Activated CD4-positive, alpha-beta T cell treated with anti-CD3 and anti-CD28 coated beads, Interleukin-2, amount 10 ng/mL, durations not matched to agents 24 days and 14 days (primary cell): ENCODE data around the gene DLG2. TPM values are rescaled to one million over a fixed set of nuclear protein-coding genes. Genes with fewer than 3 reads are reported as not detected.

Experiments used
- DNase-seq: peaks from one replicate; pipeline ENCODE4 v3.0.0; 2022
- H3K27ac Mint-ChIP-seq: one replicate; pipeline ENCODE4 v1.8.0; 2022; ENCODE audit warnings: mild to moderate bottlenecking, mixed read lengths
- H3K27me3 Mint-ChIP-seq: one replicate; pipeline ENCODE4 v1.8.0; 2022; ENCODE audit warnings: mixed read lengths
- H3K36me3 Mint-ChIP-seq: one replicate; pipeline ENCODE4 v1.8.0; 2022; ENCODE audit warnings: low read depth, mild to moderate bottlenecking, mixed read lengths
- H3K4me1 Mint-ChIP-seq: one replicate; pipeline ENCODE4 v1.8.0; 2021; ENCODE audit warnings: mixed read lengths
- H3K4me3 Mint-ChIP-seq: one replicate; pipeline ENCODE4 v1.8.0; 2022; ENCODE audit warnings: mild to moderate bottlenecking, moderate library complexity, mixed read lengths
- H3K9me3 Mint-ChIP-seq: one replicate; pipeline ENCODE4 v1.8.0; 2021; ENCODE audit warnings: mixed read lengths
- intact Hi-C: fragments of 100-400 bp; cut with micrococcal nuclease; formaldehyde crosslinking; loops from one replicate; pipeline ENCODE4 v1.15.1; 2023
- total RNA-seq: library from RNA; stranded (reverse); gene quantifications from 2 replicates; pipeline ENCODE4 v1.2.3, GENCODE V29; 2022

Gene DLG2
- total RNA-seq, 1 donor from 2014 or later: 1.0 TPM

DNA sequence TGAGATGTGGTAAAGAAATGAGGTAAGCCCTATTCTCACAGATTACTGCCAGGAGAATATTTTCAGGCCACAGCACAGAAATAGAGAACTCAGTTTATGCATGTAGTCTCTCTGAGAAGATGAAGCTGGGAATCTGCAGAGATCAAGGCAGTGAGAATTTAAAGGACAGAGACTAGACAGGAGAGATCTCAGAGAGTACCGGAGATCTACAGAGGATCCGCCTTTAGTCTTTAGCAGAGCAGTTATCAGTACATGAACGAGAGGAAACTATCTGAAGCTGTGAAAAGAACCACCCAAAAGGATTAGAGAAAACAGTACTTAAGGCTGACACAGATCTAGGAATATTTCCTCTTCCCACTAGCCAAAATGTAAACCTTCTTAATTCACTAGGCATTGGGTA lies 101.5 kb downstream of the DLG2 start:
- Mint-ChIP-seq H3K36me3 (no peaks in the 10 kb centered on the region), H3K27ac (no peak overlapping the region), H3K4me3 (no peak overlapping the region), H3K27me3 (no peaks in the 10 kb centered on the region), H3K9me3 (peaks cover 11% of the 10 kb centered on the region), H3K4me1 (no peaks in the 10 kb centered on the region)
- DNase-seq: no peak
- intact Hi-C loops: no loop called here

DNA sequence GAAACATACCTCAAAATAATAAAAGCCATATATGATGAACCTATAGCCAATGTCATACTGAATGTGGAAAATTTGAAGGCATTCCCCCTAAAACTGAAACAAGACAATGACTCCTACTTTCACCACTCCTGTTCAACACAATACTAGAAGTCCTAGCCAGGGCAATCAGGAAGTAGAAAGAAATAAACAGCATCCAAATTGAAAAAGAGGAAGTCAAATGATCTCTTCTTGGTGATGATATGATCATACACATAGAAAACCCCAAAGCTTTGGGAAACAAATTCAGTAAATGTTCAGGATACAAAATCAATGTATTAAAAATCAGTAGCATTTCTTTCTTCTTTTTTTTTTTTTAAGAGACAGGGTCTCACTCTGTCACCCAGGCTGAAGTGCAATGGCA lies 109.9 kb downstream of the DLG2 start:
- H3K27me3 Mint-ChIP-seq: no peaks in the 10 kb centered on the region
- no peaks in the 10 kb centered on the region for H3K36me3 Mint-ChIP-seq
- no peak overlapping the region for H3K27ac Mint-ChIP-seq
- intact Hi-C loops: no loop called here
- no peaks in the 10 kb centered on the region for H3K4me1 Mint-ChIP-seq
- H3K9me3 Mint-ChIP-seq: peaks cover 5% of the 10 kb centered on the region
- DNase-seq: no peak
- H3K4me3 Mint-ChIP-seq: no peak overlapping the region

GRCh38 chr11:85495918-85496317 lies 131.2 kb downstream of the DLG2 start:
- Mint-ChIP-seq H3K27me3 (no peaks in the 10 kb centered on the region), H3K9me3 (peaks cover 24% of the 10 kb centered on the region), H3K27ac (no peak overlapping the region), H3K4me3 (no peak overlapping the region), H3K36me3 (no peaks in the 10 kb centered on the region), H3K4me1 (no peaks in the 10 kb centered on the region)
- no peak for DNase-seq
- intact Hi-C loops: no loop called here

GRCh38 chr11:85494396-85494795 lies 132.7 kb downstream of the DLG2 start:
- intact Hi-C loops: no loop called here
- H3K4me1 Mint-ChIP-seq: no peaks in the 10 kb centered on the region
- H3K27me3 Mint-ChIP-seq: no peaks in the 10 kb centered on the region
- no peaks in the 10 kb centered on the region for H3K36me3 Mint-ChIP-seq
- peaks cover 13% of the 10 kb centered on the region for H3K9me3 Mint-ChIP-seq
- DNase-seq: no peak
- no peak overlapping the region for H3K27ac Mint-ChIP-seq
- H3K4me3 Mint-ChIP-seq: no peak overlapping the region

DNA sequence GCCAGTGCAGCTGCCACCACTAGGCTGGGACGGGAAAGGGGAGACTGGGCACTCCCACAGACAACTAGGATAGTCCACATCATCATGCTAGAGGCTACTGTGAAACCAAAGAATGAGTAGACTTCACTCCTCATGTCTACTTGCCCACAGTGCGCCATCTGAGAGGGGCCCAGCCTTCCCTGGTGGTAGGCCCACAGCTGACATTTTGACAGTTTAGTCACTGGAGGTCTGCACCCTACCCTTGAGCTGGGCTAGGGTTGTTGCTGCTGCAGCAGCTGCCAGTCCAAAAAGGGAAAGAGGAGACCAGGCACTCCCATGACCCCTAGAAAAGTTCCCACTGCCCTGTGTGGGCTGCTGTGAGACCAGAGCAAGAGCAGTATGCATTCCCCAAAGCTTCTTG lies 141.2 kb downstream of the DLG2 start:
- Mint-ChIP-seq H3K9me3 (peaks cover 15% of the 10 kb centered on the region), H3K36me3 (no peaks in the 10 kb centered on the region), H3K27ac (no peak overlapping the region), H3K27me3 (no peaks in the 10 kb centered on the region), H3K4me3 (no peak overlapping the region), H3K4me1 (no peaks in the 10 kb centered on the region)
- intact Hi-C loops: no loop called here
- no peak for DNase-seq

GRCh38 chr11:85483861-85484260 lies 143.3 kb downstream of the DLG2 start:
- Mint-ChIP-seq H3K4me1 (no peaks in the 10 kb centered on the region), H3K36me3 (no peaks in the 10 kb centered on the region), H3K4me3 (no peak overlapping the region), H3K27me3 (no peaks in the 10 kb centered on the region), H3K9me3 (peaks cover 15% of the 10 kb centered on the region), H3K27ac (no peak overlapping the region)
- DNase-seq: no peak
- intact Hi-C loops: no loop called here

DNA sequence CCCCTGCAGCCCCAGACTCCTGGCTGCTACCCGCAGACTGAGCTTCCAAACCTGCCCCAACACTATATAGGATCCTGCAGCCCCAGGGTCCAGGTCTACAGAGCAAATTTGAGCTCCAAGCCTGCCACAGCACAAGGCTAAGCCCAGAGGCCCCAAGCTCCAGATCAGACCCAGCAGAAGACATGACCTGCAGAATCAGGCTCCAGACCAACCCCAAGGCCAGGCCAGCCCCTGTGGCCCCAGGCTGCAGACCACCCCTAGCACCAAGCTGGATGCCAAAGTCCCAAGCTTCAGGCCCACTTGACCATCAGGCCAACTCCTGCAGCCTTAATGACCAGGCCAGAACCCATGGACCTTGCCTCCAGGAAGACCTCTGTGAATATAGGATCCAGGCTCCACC lies 145.3 kb downstream of the DLG2 start:
- no peaks in the 10 kb centered on the region for H3K27me3 Mint-ChIP-seq
- intact Hi-C loops: no loop called here

DNA sequence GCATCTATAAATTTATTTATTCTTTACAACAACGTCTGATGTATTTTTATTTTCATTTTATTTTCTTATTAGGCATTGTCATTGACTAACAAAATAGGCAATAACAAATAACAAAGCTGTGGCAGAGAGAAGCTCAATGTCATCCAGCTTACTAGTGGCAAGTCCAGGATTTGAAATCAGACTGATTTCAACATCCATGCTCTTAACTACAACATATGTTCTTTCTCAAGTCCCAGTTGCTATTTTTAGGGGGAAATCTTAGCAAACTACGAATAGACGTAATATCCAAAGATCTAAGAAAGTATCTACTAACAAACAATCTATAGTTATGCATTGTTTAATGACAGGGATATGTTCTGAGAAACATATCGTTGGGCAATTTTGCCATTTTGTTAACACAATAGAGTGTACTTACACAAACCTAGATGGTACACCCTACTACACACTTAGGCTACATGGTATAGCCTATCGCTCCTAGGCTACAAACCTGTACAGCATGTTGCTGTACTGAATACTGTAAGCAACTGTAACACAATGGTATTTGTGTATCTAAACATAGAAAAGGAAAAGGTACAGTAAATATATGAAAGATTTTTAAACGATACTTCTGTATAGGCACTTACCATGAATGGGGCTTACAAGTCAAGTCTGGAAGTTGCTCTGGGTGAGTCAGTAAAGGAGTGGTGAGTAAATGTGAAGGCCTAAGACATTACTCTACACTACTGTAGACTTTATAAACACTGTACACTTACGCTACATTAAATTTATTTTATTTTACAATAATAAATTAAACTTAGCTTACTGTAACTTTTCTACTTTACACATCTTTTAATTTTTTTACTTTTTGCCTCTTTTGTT lies 151.3 kb downstream of the DLG2 start:
- Mint-ChIP-seq H3K4me3 (no peak overlapping the region), H3K4me1 (no peaks in the 10 kb centered on the region), H3K27me3 (no peaks in the 10 kb centered on the region), H3K36me3 (no peaks in the 10 kb centered on the region), H3K9me3 (no peaks in the 10 kb centered on the region), H3K27ac (no peak overlapping the region)
- intact Hi-C loops: no loop called here
- no peak for DNase-seq

More for the DNA sequence above, 145.3 kb downstream of the DLG2 start:
- H3K4me3 Mint-ChIP-seq: no peak overlapping the region
- no peak overlapping the region for H3K27ac Mint-ChIP-seq
- H3K4me1 Mint-ChIP-seq: no peaks in the 10 kb centered on the region
- no peaks in the 10 kb centered on the region for H3K36me3 Mint-ChIP-seq
- H3K9me3 Mint-ChIP-seq: peaks cover 12% of the 10 kb centered on the region
- DNase-seq: no peak

- Mint-ChIP-seq H3K4me3 (no peak overlapping the region), H3K4me1 (no peaks in the 10 kb centered on the region), H3K27me3 (no peaks in the 10 kb centered on the region), H3K36me3 (no peaks in the 10 kb centered on the region), H3K27ac (no peak overlapping the region), H3K9me3 (peaks cover 20% of the 10 kb centered on the region)
- intact Hi-C loops: no loop called here
- no peak for DNase-seq
These were observed 154.2 kb downstream of the DLG2 start for GRCh38 chr11:85472953-85473352.

- Mint-ChIP-seq H3K4me3 (no peak overlapping the region), H3K36me3 (no peaks in the 10 kb centered on the region), H3K27me3 (no peaks in the 10 kb centered on the region), H3K27ac (no peak overlapping the region), H3K9me3 (peaks cover 36% of the 10 kb centered on the region), H3K4me1 (no peaks in the 10 kb centered on the region)
- intact Hi-C loops: no loop called here
- DNase-seq: no peak
These were observed 162.9 kb downstream of the DLG2 start for GRCh38 chr11:85464283-85464682.

DNA sequence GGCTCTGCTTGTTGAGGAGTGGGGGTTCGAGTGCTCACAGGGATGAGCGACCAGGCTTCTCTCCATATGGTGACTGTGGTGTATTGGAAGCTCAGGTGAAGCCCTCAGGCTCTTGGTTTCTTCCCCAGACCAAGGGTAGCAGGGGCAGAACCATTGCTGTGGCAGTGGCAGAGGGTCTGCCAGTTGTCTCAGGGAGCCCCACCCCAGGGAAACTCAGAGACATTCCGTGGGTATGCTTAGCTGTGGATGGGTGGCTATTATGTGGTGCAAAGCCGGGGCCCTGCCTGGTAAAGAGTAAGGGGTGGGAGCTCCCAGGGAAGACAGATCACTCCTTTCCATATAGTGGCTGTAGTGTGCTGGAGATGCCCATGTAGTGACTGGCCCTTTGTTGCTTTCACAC lies 167.8 kb downstream of the DLG2 start:
- no peak for DNase-seq
- H3K4me1 Mint-ChIP-seq: no peaks in the 10 kb centered on the region
- peaks cover 24% of the 10 kb centered on the region for H3K9me3 Mint-ChIP-seq
- H3K27ac Mint-ChIP-seq: no peak overlapping the region
- intact Hi-C loops: no loop called here
- H3K36me3 Mint-ChIP-seq: no peaks in the 10 kb centered on the region
- H3K27me3 Mint-ChIP-seq: no peaks in the 10 kb centered on the region
- H3K4me3 Mint-ChIP-seq: no peak overlapping the region

DNA sequence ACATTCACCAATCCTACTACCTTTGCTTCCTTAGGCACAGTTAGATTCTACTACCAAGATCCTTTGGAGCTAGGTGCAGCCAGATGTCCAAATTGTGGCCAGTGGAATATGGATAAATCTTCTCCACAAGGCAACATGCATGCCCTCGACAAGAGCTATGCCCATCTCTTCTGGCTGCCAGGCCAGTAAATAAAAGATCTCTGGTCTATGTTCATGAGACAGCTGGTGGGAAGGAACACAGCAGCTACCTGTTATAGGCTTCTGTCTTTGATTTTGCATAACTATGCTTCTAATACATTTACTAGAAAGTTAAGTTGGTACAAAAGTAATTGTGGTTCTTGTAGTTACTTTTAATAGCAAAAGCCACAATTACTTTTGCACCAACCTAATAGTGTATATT lies 182.7 kb downstream of the DLG2 start:
- Mint-ChIP-seq H3K9me3 (no peaks in the 10 kb centered on the region), H3K36me3 (no peaks in the 10 kb centered on the region), H3K4me3 (no peak overlapping the region), H3K27me3 (no peaks in the 10 kb centered on the region), H3K27ac (no peak overlapping the region), H3K4me1 (no peaks in the 10 kb centered on the region)
- intact Hi-C loops: no loop called here
- no peak for DNase-seq

DNA sequence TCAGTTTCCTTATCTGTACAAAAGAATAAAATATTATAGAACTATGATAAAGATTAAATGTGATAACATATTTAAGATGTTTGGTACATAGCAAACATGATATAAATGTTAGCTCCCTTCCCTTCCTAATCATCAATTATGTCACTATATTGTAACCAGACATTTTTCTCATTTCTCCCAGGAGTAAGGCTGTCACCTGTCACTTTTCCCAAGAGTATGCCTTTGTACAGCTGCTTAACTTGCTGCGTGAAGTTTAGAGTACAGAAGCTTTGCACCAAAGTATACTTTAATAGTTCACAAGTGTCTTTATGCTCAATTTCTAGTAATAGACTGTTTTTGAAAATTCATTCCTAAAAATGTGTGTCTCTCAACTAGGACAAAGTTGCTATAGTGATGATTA lies 186.9 kb downstream of the DLG2 start:
- Mint-ChIP-seq H3K36me3 (no peaks in the 10 kb centered on the region), H3K27me3 (no peaks in the 10 kb centered on the region), H3K9me3 (no peaks in the 10 kb centered on the region), H3K4me3 (no peak overlapping the region), H3K27ac (no peak overlapping the region), H3K4me1 (no peaks in the 10 kb centered on the region)
- intact Hi-C loops: no loop called here
- DNase-seq: no peak

DNA sequence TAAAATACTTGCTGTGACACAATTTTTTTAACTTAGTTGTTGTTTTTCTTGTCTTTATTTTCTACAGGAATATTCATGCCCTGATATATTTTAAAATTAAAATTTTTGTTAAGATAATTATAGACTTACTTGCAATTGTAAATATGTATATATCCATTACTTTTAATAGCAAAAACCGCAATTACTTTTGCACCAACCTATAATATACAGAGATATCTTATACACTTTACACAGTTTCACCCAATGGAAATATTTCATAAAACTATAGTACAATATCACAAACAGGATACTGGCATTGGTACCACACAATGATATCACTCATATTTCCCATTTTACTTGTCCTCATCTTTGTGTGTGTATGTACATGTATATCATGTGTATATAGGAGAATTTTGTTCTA lies 188.8 kb downstream of the DLG2 start:
- H3K4me3 Mint-ChIP-seq: no peak overlapping the region
- no peaks in the 10 kb centered on the region for H3K4me1 Mint-ChIP-seq
- no peak for DNase-seq
- H3K9me3 Mint-ChIP-seq: peaks cover 9% of the 10 kb centered on the region
- intact Hi-C loops: no loop called here
- H3K36me3 Mint-ChIP-seq: no peaks in the 10 kb centered on the region
- H3K27me3 Mint-ChIP-seq: no peaks in the 10 kb centered on the region
- H3K27ac Mint-ChIP-seq: no peak overlapping the region

DNA sequence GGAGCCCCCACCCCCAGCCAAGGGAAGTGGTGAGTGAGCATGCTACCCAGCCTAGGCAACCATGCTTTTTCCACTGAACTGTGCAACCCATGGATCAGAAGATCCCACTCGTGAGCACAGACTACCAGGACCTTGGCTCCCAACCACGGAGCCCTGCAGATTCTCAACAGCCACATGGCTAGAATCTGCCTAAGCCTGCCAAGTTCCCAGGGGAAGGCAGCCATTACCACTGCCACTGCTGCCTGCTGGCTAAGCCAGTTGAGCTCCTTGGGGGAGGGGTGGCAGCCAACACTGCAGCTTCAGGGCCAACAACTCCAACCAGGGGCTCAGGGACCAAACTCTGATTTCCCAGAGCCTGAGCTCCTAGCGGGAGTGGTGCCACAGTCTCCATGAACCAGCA lies 195.8 kb downstream of the DLG2 start:
- Mint-ChIP-seq H3K27ac (no peak overlapping the region), H3K36me3 (no peaks in the 10 kb centered on the region), H3K27me3 (no peaks in the 10 kb centered on the region), H3K4me1 (no peaks in the 10 kb centered on the region), H3K9me3 (peaks cover 21% of the 10 kb centered on the region), H3K4me3 (no peak overlapping the region)
- intact Hi-C loops: no loop called here
- no peak for DNase-seq
